Measurements from ENCODE around the gene INPP4B.

GRCh38 chr4:142519342-142519741 lies 326.8 kb downstream of the INPP4B start:
- no peak for TF ChIP-seq CTCF (IDR thresholded peaks at IDR 0.05)
- TF ChIP-seq EZH2 (IDR thresholded peaks at IDR 0.05; ENCODE audit: borderline replicate concordance, insufficient read depth, low read depth, low read length, poor library complexity, severe bottlenecking) = no peak

Measured in B cell (primary cell).